Measurements from ENCODE around the gene SCYL3.

Gene SCYL3

DNA sequence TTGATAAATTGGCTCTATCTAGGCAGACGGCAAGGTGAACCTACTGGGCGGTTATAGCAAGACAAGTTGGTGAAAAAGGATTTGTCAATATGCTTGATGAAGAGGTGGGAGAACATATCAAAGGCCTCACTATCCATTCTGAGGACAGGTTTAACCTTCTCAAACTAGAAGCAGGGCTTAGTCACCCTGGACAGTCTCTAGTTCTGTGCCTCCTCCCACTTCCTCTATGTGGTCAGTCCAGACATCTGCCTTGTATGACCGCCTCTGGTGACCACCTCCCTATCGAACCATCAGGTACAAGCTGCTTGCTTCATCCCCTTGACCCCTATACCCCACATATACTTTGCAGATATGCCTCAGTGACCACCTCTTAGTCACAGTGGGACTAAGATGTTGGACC, 2.3 kb upstream of the SCYL3 start:
- peak; percentile 58 for DNase-seq (ENCODE audit: low read depth)
- H3K4me3 ChIP-seq (ENCODE audit: low read depth, low read length) = no peak overlapping the region
- TF ChIP-seq, protein P1, sequence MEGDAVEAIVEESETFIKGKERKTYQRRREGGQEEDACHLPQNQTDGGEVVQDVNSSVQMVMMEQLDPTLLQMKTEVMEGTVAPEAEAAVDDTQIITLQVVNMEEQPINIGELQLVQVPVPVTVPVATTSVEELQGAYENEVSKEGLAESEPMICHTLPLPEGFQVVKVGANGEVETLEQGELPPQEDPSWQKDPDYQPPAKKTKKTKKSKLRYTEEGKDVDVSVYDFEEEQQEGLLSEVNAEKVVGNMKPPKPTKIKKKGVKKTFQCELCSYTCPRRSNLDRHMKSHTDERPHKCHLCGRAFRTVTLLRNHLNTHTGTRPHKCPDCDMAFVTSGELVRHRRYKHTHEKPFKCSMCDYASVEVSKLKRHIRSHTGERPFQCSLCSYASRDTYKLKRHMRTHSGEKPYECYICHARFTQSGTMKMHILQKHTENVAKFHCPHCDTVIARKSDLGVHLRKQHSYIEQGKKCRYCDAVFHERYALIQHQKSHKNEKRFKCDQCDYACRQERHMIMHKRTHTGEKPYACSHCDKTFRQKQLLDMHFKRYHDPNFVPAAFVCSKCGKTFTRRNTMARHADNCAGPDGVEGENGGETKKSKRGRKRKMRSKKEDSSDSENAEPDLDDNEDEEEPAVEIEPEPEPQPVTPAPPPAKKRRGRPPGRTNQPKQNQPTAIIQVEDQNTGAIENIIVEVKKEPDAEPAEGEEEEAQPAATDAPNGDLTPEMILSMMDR (IDR thresholded peaks at IDR 0.05; ENCODE audit: low read depth, low read length) = no peak
- TF ChIP-seq, protein P2, sequence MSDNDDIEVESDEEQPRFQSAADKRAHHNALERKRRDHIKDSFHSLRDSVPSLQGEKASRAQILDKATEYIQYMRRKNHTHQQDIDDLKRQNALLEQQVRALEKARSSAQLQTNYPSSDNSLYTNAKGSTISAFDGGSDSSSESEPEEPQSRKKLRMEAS (IDR thresholded peaks at IDR 0.05; ENCODE audit: low read depth, low read length) = no peak
- TF ChIP-seq POLR2A (IDR thresholded peaks at IDR 0.05; ENCODE audit: extremely low read depth, insufficient read length) (no peak), MYC (IDR thresholded peaks at IDR 0.05; ENCODE audit: low read depth, low read length) (no peak)

DNA sequence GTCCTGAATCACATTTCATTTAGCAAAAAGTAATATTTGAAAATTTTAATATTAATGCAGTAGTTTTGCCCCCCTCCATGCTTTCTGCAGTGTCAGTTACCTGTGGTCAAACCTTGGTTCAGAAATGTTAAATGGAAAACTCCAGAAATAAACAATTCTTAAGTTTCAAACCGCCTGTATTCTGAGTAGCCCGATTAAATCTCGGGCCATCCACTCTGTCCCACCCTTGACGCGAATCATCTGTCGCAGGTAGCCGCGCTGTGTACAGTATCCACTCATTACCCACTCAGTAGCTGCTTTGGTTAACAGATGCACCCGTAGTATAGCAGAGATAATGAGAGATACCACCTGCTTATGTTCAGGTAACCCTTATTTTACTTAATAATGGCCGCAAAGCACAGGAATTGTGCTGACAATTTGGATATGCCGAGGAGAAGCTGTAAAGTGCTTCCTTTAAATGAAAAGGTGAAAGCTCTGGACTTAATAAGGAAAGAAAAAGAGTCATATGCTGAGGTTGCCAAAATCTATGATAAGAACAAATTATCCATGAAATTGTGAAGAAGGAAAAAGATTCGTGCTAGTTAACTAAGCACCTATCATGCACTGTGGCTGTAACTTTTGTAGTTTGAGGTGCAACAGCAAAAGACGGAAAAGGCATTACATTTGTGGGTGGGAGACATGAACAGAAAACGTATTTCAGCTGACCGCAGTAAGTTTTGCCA, 889 bp upstream of the SCYL3 start:
- H3K4me3 ChIP-seq (ENCODE audit: low read depth, low read length) = peak overlapping the region; percentile 51
- DNase-seq (ENCODE audit: low read depth) = no peak
- no peak for TF ChIP-seq POLR2A (IDR thresholded peaks at IDR 0.05; ENCODE audit: extremely low read depth, insufficient read length)
- TF ChIP-seq MYC (IDR thresholded peaks at IDR 0.05; ENCODE audit: low read depth, low read length) = no peak
- TF ChIP-seq, protein P2 (IDR thresholded peaks at IDR 0.05; ENCODE audit: low read depth, low read length) = no peak
- TF ChIP-seq, protein P1 (IDR thresholded peaks at IDR 0.05; ENCODE audit: low read depth, low read length) = no peak

DNA sequence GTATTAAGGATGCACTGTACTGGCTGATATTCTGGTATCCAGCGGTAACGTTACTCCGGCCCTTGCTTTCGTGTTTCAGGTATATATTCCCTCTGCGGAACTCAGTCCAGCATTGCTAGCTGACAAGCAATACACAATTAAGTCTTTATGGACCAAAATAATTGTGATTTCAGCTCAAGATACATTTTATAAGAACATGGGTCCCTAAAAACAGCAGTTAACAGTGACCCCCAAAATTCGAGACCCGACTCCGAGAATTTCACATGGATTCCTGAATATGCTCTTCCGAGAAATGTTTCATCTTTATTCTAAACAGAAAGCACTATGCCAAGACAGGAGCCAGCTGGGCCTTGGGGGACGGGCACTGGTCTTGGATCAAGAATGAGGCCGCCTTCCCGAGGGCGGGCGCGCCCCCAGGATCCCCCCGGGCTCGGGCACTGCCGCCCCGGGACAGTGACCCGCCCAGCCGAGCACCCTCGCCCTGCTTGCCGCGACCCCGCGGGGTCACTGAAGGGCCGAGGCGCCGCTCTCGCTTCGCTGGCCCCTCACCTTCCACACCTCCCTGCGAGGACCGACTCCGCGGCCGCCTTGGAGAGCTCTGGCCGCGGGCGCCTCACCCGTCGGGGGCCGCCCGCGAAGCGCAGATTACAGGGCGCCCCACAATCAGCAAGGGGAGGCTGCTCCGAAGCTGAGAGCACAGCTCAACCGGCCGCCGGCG, 610 bp downstream of the SCYL3 start:
- H3K4me3 ChIP-seq (ENCODE audit: low read depth, low read length) = peak overlapping the region; percentile 92
- TF ChIP-seq, protein P1 (IDR thresholded peaks at IDR 0.05; ENCODE audit: low read depth, low read length) = no peak
- TF ChIP-seq, protein P2 (IDR thresholded peaks at IDR 0.05; ENCODE audit: low read depth, low read length) = no peak
- no peak for TF ChIP-seq MYC (IDR thresholded peaks at IDR 0.05; ENCODE audit: low read depth, low read length)
- no peak for TF ChIP-seq POLR2A (IDR thresholded peaks at IDR 0.05; ENCODE audit: extremely low read depth, insufficient read length)

DNA sequence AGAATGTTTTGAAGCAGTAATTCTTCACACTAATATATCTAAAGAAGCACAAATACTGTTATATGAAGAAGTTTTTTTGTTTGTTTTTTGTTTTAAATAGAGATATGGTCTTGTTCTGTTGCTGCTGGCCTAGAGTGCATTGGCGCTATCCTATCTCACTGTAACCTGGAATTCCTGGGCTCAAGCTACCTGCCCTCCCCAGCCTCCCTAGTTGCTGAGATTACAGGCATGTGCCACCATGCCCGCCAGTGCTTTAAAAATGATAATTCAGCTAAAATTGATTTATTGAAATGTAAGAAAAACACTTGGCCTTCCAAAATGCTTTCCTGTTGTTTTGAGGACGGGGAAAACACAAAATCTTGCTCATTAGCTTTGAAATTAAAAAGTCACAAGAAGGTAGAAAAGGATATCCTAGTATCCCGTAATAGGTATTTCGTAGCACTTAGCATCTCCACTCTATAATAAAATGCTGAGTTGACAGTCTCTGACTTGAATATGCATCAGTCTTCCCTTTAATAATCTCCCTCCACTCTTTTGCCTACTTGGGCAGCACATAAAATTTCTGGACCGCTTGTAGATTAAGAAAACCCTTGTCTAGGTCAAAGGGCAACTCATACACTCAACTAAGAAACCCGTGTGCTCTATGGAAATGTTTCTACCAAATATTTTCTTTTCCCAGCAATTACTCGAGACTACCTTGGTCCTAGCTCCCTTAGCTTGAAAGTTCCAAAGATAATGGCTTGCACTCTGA, 1.3 kb downstream of the SCYL3 start:
- TF ChIP-seq MYC (IDR thresholded peaks at IDR 0.05; ENCODE audit: low read depth, low read length) = no peak
- TF ChIP-seq, protein P2 (IDR thresholded peaks at IDR 0.05; ENCODE audit: low read depth, low read length) = no peak
- TF ChIP-seq POLR2A (IDR thresholded peaks at IDR 0.05; ENCODE audit: extremely low read depth, insufficient read length) = no peak
- TF ChIP-seq, protein P1 (IDR thresholded peaks at IDR 0.05; ENCODE audit: low read depth, low read length) = no peak
- no peak for DNase-seq (ENCODE audit: low read depth)
- peak overlapping the region; percentile 92 for H3K4me3 ChIP-seq (ENCODE audit: low read depth, low read length)

More for the DNA sequence above, 610 bp downstream of the SCYL3 start:
- peak; percentile 9 for DNase-seq (ENCODE audit: low read depth)

GRCh38 chr1:169891539-169891885, 2.2 kb downstream of the SCYL3 start:
- TF ChIP-seq MYC (IDR thresholded peaks at IDR 0.05; ENCODE audit: low read depth, low read length) = no peak
- peak overlapping the region; percentile 17 for H3K4me3 ChIP-seq (ENCODE audit: low read depth, low read length)
- no peak for DNase-seq (ENCODE audit: low read depth)

All from NB4 (cell line).